Body of pancreas (tissue), 4 donors: ENCODE data around the gene SEC14L1. TPM values are rescaled to one million over a fixed set of nuclear protein-coding genes. Genes with fewer than 3 reads are reported as not detected.

ENCODE experiments used
- ATAC-seq: fragments of 150-250 bp; one replicate; pipeline ENCODE4 v1.9.1; 2016
- DNase-seq, 4 donors: peaks; one replicate each; pipeline ENCODE4 v3.0.0-alpha.2; 2019
- H3K27ac ChIP-seq, 4 donors: fragments of 200-600 bp; sonication (generic); 1 replicate in 3 of 4; 2 replicates in 1 of 4; pipeline versions ENCODE4 v1.5.1 to v1.6.1; 2016 to 2019; ENCODE audit warnings: mild to moderate bottlenecking in 1 of 4, mixed read lengths in 1 of 4, moderate library complexity in 1 of 4
- H3K27me3 ChIP-seq, 2 donors: fragments of 200-600 bp; sonication (generic); one replicate each; pipeline ENCODE4 v1.6.0; 2016; ENCODE audit warnings: mild to moderate bottlenecking in 1 of 2
- H3K36me3 ChIP-seq, 2 donors: fragments of 200-600 bp; sonication (generic); replicated peaks in 1 of 2; 2 replicates each; pipeline ENCODE4 v1.5.1; 2016; ENCODE audit warnings: low read depth in 2 of 2; ENCODE audit not compliant: insufficient read depth in 1 of 2
- H3K4me1 ChIP-seq: fragments of 200-600 bp; sonication (generic); one replicate; pipeline ENCODE4 v1.6.0; 2016
- H3K4me3 ChIP-seq, 2 donors: fragments of 200-600 bp; sonication (generic); 1 replicate in 1 of 2; 2 replicates in 1 of 2; pipeline ENCODE4 v1.5.1; 2016 to 2019
- H3K9me3 ChIP-seq, 3 donors: fragments of 200-600 bp; sonication (generic); 1 replicate in 2 of 3; 2 replicates in 1 of 3; pipeline ENCODE4 v1.5.1; 2016
- POLR2A ChIP-seq, 3 donors: fragments of 450-650 bp; IDR thresholded peaks; one replicate each; pipeline ENCODE4 v1.6.1; 2016; ENCODE audit warnings: antibody characterized with exemption in 3 of 3, mild to moderate bottlenecking in 2 of 3
- WGBS, 2 donors: methylation state at CpG; one replicate each; pipeline ENCODE4 v1.1.5; 2017; 5-methylcytosine and 5-hydroxymethylcytosine counted together
- intact Hi-C: fragments of 100-400 bp; cut with DNase I; formaldehyde crosslinking; loops from one replicate; pipeline ENCODE4 v1.15.1; 2023
- total RNA-seq, 2 donors: library from RNA; depleted of rRNA; stranded (reverse); fragments of >200 nt; gene quantifications; one replicate each; pipeline ENCODE4 v1.1.0, GENCODE V29; 2016
- TF ChIP-seq, protein P1 (sequence below), 7 experiments: fragments of 450-650 bp in 4 of 7; fragments of 200-600 bp in 3 of 7; sonication (generic) in 3 of 7; IDR thresholded peaks; one replicate each; pipeline ENCODE4 v1.5.1; 2016 to 2019; ENCODE audit warnings: antibody characterized with exemption in 7 of 7

Gene SEC14L1
- total RNA-seq, 2 donors from 2014 or later: 22.1 to 36.8 TPM

DNA sequence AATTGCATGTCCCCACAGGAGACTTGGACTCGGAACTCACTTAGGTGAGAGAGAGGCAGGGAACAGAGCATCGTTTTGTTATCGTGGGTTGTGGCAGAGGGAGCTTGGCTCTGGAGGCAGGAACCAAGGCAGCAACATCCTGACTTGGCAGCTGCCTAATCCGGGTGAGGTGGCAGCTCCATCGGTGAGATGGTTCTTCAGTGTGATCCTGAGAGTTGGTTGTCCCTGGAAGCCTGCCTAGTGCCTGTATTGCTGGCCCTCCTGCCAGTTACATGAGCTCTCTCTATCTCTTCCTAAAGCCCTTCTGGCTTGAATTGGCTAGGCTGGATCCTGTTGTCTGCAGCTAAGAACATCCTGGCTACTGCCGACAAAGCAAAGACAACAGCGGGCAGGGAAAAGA lies 19.9 kb upstream of the SEC14L1 start:
- ATAC-seq: no peak
- no peaks in the 10 kb centered on the region for H3K36me3 ChIP-seq
- peaks cover 45% of the 10 kb centered on the region for H3K4me1 ChIP-seq
- no peak overlapping the region for H3K4me3 ChIP-seq
- WGBS, 2 donors: 57 to 72% methylated on average over 7 of the region's 7 CpGs
- intact Hi-C loops: no loop called here
- no peaks in the 10 kb centered on the region for H3K9me3 ChIP-seq
- H3K27me3 ChIP-seq: no peaks in the 10 kb centered on the region
- peak in 1 of 4 donors; percentile 35 for DNase-seq
- TF ChIP-seq, protein P1, sequence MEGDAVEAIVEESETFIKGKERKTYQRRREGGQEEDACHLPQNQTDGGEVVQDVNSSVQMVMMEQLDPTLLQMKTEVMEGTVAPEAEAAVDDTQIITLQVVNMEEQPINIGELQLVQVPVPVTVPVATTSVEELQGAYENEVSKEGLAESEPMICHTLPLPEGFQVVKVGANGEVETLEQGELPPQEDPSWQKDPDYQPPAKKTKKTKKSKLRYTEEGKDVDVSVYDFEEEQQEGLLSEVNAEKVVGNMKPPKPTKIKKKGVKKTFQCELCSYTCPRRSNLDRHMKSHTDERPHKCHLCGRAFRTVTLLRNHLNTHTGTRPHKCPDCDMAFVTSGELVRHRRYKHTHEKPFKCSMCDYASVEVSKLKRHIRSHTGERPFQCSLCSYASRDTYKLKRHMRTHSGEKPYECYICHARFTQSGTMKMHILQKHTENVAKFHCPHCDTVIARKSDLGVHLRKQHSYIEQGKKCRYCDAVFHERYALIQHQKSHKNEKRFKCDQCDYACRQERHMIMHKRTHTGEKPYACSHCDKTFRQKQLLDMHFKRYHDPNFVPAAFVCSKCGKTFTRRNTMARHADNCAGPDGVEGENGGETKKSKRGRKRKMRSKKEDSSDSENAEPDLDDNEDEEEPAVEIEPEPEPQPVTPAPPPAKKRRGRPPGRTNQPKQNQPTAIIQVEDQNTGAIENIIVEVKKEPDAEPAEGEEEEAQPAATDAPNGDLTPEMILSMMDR (IDR thresholded peaks at IDR 0.05): no peak
- no peak for TF ChIP-seq POLR2A (IDR thresholded peaks at IDR 0.05)
- peak overlapping the region; percentile 54 to 86 (median 71) for H3K27ac ChIP-seq

DNA sequence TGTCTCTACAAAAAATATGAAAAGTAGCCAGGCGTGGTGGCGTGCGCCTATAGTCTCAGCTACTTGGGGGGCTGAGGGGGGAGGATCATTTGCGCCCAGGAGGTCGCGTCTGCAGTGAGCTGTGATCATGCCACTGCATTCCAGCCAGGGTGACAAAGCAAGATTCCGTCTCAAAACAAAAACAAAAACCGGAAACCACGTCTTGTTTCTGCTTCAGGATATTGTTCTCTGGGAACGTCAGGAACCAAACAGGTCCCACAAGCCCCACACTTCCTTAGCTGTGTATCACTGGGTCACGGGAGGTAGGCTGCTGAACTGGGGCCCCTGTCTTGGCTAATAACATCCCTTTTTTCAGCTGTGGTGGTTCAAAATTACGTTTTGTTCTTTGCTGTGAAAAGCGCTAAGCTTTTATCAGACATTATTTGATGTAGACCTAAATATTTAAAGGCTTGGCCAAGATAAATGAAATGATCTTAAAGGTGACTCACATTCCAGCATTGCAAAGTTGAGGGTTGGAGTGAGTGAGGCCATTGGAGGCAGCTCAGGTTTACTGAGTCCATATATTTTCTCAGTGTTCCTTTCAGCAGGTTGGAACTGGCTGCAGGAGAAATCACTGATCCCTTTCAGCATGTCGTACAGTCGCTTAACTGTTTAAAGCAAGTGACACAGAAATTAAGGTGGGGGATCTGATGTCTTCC lies 16.4 kb upstream of the SEC14L1 start:
- Histone ChIP-seq H3K27ac (peak overlapping the region in 3 of 4 donors; percentile 24 to 74 (median 46)), H3K27me3 (no peaks in the 10 kb centered on the region), H3K4me3 (no peak overlapping the region), H3K9me3 (no peaks in the 10 kb centered on the region), H3K4me1 (peaks cover 30% of the 10 kb centered on the region), H3K36me3 (no peaks in the 10 kb centered on the region)
- intact Hi-C loops: no loop called here
- peak in 2 of 4 donors; percentile 59 to 66 for DNase-seq
- WGBS, 2 donors: 59 to 70% methylated on average over 15 of the region's 15 CpGs
- peak; percentile 34 for ATAC-seq
- TF ChIP-seq POLR2A (IDR thresholded peaks at IDR 0.05): peak in 1 of 3 donors; percentile 37
- TF ChIP-seq, protein P1 (IDR thresholded peaks at IDR 0.05): no peak

DNA sequence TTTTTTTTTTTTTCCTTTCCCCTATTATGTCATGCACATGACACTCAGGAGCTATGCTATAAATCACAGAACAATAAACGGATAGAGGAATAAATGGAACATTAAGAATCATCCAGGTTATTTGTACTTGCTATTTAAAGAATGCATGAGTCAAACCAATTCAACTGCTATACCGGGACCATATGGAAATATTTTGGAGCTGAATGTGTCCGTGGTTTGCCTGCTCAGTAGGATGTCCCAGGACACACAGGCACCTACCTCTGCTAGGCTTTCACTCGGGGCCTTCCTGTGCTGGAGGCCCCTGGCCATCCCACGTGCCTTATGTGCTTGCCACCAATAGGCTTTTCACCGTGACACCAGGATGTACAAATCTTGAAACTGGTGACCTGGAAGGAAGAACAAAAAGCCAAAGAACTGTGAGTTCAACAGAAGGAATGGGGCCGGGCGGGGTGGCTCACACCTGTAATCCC lies 15.3 kb upstream of the SEC14L1 start:
- ATAC-seq (no peak), DNase-seq (no peak)
- Histone ChIP-seq H3K4me1 (peaks cover 27% of the 10 kb centered on the region), H3K9me3 (no peaks in the 10 kb centered on the region), H3K27ac (peak overlapping the region in 2 of 4 donors; percentile 2 to 11), H3K27me3 (no peaks in the 10 kb centered on the region), H3K4me3 (no peak overlapping the region), H3K36me3 (no peaks in the 10 kb centered on the region)
- 69 to 77% methylated on average over 8 of the region's 8 CpGs for WGBS, 2 donors
- intact Hi-C loops: no loop called here
- TF ChIP-seq, protein P1 (IDR thresholded peaks at IDR 0.05): no peak
- no peak for TF ChIP-seq POLR2A (IDR thresholded peaks at IDR 0.05)

DNA sequence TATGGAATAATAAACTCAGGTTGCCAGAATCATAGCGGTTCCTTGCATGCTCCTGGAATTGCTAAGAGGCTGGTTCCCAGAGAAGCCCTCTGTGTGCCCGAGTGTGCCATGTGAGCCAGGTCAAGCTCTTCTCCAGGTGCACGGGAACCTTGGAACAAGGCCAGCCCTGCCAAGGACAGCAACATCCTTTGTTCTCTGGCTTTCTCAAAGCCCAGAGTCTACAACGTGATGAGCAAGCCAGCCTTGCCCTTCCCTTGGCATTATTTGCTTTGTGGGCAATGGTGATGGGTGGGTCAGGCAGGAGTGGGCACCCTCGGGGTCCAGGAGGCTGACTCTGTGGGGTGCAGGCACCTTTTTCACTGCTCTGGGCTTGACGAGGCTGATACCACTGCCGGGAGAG lies 14.2 kb upstream of the SEC14L1 start:
- no peaks in the 10 kb centered on the region for H3K27me3 ChIP-seq
- ATAC-seq (no peak), DNase-seq (peak; percentile 76 to 95 (median 86))
- peak overlapping the region in 2 of 4 donors; percentile 26 to 65 for H3K27ac ChIP-seq
- intact Hi-C loops: no loop called here
- H3K9me3 ChIP-seq: no peaks in the 10 kb centered on the region
- no peak overlapping the region for H3K4me3 ChIP-seq
- H3K36me3 ChIP-seq: no peaks in the 10 kb centered on the region
- WGBS, 2 donors: 17 to 21% methylated on average over 4 to 7 of the region's 7 CpGs
- TF ChIP-seq, protein P1 (IDR thresholded peaks at IDR 0.05): no peak
- no peak for TF ChIP-seq POLR2A (IDR thresholded peaks at IDR 0.05)
- H3K4me1 ChIP-seq: peaks cover 17% of the 10 kb centered on the region
